Measurements from ENCODE around the gene PLA2G4F.

Gene PLA2G4F

GRCh38 chr15:42156243-42156922 is at the start of gene PLA2G4F:
PLA2G4F (minus strand) TSS chr15:42156636; CDS start chr15:42156549, 87 bp downstream.
- DNase-seq: no peak

GRCh38 chr15:42203891-42204290 is 47.5 kb upstream of the PLA2G4F start:
- no peak for DNase-seq

- DNase-seq: no peak
Observed at GRCh38 chr15:42202653-42203052, 46.2 kb upstream of the PLA2G4F start.

GRCh38 chr15:42201801-42202200 is 45.4 kb upstream of the PLA2G4F start:
- DNase-seq: no peak

GRCh38 chr15:42199126-42199525 is 42.7 kb upstream of the PLA2G4F start:
- DNase-seq: no peak

GRCh38 chr15:42198516-42198915 is 42.1 kb upstream of the PLA2G4F start:
- DNase-seq: no peak

GRCh38 chr15:42194513-42194912 is 38.1 kb upstream of the PLA2G4F start:
- DNase-seq: no peak

GRCh38 chr15:42193383-42193782 is 36.9 kb upstream of the PLA2G4F start:
- no peak for DNase-seq

- DNase-seq: no peak
Observed at GRCh38 chr15:42191610-42192346, 35.3 kb upstream of the PLA2G4F start.

GRCh38 chr15:42190370-42190769 is 33.9 kb upstream of the PLA2G4F start:
- DNase-seq: no peak

- DNase-seq: no peak
Observed at GRCh38 chr15:42185801-42186200, 29.4 kb upstream of the PLA2G4F start.

GRCh38 chr15:42184736-42185135 is 28.3 kb upstream of the PLA2G4F start:
- no peak for DNase-seq

GRCh38 chr15:42184296-42184695 is 27.9 kb upstream of the PLA2G4F start:
- DNase-seq: no peak

- DNase-seq: no peak
Observed at GRCh38 chr15:42182961-42183360, 26.5 kb upstream of the PLA2G4F start.

GRCh38 chr15:42182328-42182886 is 26.0 kb upstream of the PLA2G4F start:
- DNase-seq: no peak

- DNase-seq: no peak
Observed at GRCh38 chr15:42178056-42178455, 21.6 kb upstream of the PLA2G4F start.

GRCh38 chr15:42175671-42176070 is 19.2 kb upstream of the PLA2G4F start:
- no peak for DNase-seq

- DNase-seq: no peak
Observed at GRCh38 chr15:42172475-42172874, 16.0 kb upstream of the PLA2G4F start.

- no peak for DNase-seq
Observed at GRCh38 chr15:42171795-42172194, 15.4 kb upstream of the PLA2G4F start.

GRCh38 chr15:42171122-42171521 is 14.7 kb upstream of the PLA2G4F start:
- DNase-seq: no peak

GRCh38 chr15:42166225-42166940 is 9.9 kb upstream of the PLA2G4F start:
- no peak for DNase-seq

- DNase-seq: no peak
Observed at GRCh38 chr15:42165106-42165505, 8.7 kb upstream of the PLA2G4F start.

GRCh38 chr15:42163947-42164550 is 7.6 kb upstream of the PLA2G4F start:
- DNase-seq: no peak

All from NCI-H345 (cell line).